Mesothelial cell of epicardium (in vitro differentiated cells): Measurements from ENCODE around the gene TRIB2. TPM values are rescaled to one million over a fixed set of nuclear protein-coding genes. Genes with fewer than 3 reads are reported as not detected.

ENCODE experiments used
- DNase-seq, 2 experiments: peaks; one replicate each; pipeline ENCODE4 v3.0.0; 2021; ENCODE audit warnings: low spot score in 2 of 2; ENCODE audit not compliant: unreplicated experiment in 2 of 2
- H3K27ac Mint-ChIP-seq: 2 replicates; pipeline ENCODE4 v1.8.0; 2021; ENCODE audit warnings: mixed read lengths
- H3K27me3 Mint-ChIP-seq: 2 replicates; pipeline ENCODE4 v1.8.0; 2021; ENCODE audit warnings: low read depth, mixed read lengths
- H3K36me3 Mint-ChIP-seq: 2 replicates; pipeline ENCODE4 v1.8.0; 2021; ENCODE audit warnings: mixed read lengths
- H3K4me1 Mint-ChIP-seq: 2 replicates; pipeline ENCODE4 v1.8.0; 2021; ENCODE audit warnings: mixed read lengths
- H3K4me3 Mint-ChIP-seq: 2 replicates; pipeline ENCODE4 v1.8.0; 2021; ENCODE audit warnings: mild to moderate bottlenecking, moderate library complexity, mixed read lengths
- H3K9me3 Mint-ChIP-seq: 2 replicates; pipeline ENCODE4 v1.8.0; 2021; ENCODE audit warnings: mixed read lengths
- CTCF ChIP-seq: fragments of 200-600 bp; sonication (generic); IDR thresholded peaks from one replicate; pipeline ENCODE4 v1.5.0; 2021; ENCODE audit warnings: antibody characterized with exemption; ENCODE audit not compliant: unreplicated experiment
- total RNA-seq: library from RNA; stranded (reverse); gene quantifications from 3 replicates; pipeline ENCODE4 v1.2.1, GENCODE V29; 2021

Gene TRIB2
- total RNA-seq, 1 donor from 2014 or later, result 25.4 TPM

- TF ChIP-seq CTCF, result no peak
- H3K4me1 Mint-ChIP-seq, result peaks cover 27% of the 10 kb centered on the region
- H3K27ac Mint-ChIP-seq, result no peak overlapping the region
- H3K27me3 Mint-ChIP-seq, result peaks cover 2% of the 10 kb centered on the region
- no peak overlapping the region for H3K4me3 Mint-ChIP-seq
- H3K9me3 Mint-ChIP-seq, result no peaks in the 10 kb centered on the region
- H3K36me3 Mint-ChIP-seq, result no peaks in the 10 kb centered on the region
- DNase-seq, result no peak
Observed at GRCh38 chr2:12714391-12715221, 2.1 kb upstream of the TRIB2 start.

DNA sequence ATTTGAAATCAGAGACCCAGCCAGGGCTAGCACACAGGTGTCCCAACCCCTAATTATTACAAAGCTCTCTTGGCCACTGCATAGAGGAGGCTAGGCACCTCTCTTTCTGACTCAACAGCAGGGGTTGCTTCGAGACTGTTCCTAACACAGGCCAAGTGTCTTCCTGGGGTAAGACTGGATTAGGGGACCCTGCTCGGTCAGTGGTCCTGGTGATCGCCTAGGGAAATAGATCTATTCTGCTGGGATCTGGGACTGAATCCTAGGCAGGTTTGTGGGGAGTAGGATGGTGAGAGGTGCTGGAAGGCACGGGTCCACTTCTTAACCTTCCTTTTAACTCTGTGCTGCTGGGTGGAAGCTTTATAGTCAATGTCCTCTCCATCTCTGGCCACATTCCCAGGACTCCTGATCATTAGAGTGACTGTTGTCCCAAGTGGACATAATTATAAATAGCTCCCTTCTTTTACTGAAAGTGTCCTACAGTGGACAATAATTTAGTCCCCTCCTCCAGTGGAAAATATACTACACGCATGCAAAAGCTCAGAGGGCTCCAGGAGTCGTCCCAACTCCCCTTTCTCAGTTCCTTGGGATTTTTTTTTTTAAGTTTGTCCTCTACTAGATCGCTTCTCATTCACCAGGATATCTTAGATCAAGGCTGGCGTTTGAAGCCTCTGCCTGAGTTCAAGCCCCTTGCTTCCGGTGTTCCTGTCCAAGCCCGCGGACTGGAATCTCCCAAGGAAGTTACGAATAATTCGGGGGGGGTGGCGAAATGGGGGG lies 1.3 kb upstream of the TRIB2 start:
- no peak for TF ChIP-seq CTCF
- DNase-seq, result no peak
- peak overlapping the region; percentile 80 for H3K4me3 Mint-ChIP-seq
- peak overlapping the region; percentile 44 for H3K27ac Mint-ChIP-seq
- H3K4me1 Mint-ChIP-seq, result peaks cover 35% of the 10 kb centered on the region
- no peaks in the 10 kb centered on the region for H3K9me3 Mint-ChIP-seq
- H3K27me3 Mint-ChIP-seq, result peaks cover 2% of the 10 kb centered on the region
- H3K36me3 Mint-ChIP-seq, result no peaks in the 10 kb centered on the region

- H3K4me1 Mint-ChIP-seq, result peaks cover 40% of the 10 kb centered on the region
- peak; percentile 45 for TF ChIP-seq CTCF
- no peaks in the 10 kb centered on the region for H3K9me3 Mint-ChIP-seq
- H3K36me3 Mint-ChIP-seq, result no peaks in the 10 kb centered on the region
- H3K4me3 Mint-ChIP-seq, result peak overlapping the region; percentile 80
- H3K27me3 Mint-ChIP-seq, result peaks cover 2% of the 10 kb centered on the region
- peak overlapping the region; percentile 90 for H3K27ac Mint-ChIP-seq
- peak; percentile 38 to 73 for DNase-seq
Observed at GRCh38 chr2:12716032-12716281, 779 bp upstream of the TRIB2 start.

DNA sequence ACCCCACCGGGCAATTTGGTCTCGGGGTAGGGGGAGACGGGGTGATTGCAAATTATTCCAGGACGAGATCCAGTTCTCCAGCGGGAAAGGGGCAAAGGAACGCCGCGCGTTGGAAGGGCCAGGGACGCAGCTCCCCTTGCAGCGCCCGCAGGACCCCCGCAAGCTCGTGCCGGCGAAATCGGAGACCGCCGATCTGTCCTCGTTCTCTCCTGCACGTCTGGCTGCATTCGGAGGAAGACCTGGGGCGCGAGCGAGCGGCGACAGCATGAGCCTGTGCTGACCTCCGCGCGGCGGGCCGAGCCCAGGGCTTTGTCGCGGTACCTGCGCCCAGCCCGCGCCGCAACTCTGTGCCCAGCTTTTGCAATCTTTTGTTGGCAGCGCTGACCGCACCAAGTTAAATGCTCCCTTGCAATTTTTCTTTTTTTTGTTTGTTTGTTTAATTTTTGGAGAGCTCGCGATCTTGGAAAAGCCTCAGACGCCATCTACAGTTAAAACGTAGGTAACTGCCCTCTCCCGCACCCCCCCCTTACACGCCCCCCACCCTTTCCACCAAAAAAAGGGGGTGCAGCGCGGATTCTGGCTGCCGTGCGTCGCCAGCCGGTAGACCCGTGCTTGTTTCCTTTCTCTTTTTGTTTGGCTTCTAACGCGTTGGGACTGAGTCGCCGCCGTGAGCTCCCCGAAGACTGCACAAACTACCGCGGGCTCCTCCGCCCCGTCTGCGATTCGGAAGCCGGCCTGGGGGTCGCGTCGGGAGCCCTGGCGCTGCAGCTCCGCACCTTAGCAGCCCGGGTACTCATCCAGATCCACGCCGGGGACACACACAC lies 667 bp downstream of the TRIB2 start:
- Mint-ChIP-seq H3K27ac (peak overlapping the region; percentile 79), H3K27me3 (peaks cover 2% of the 10 kb centered on the region), H3K36me3 (no peaks in the 10 kb centered on the region), H3K4me3 (peak overlapping the region; percentile 93), H3K9me3 (no peaks in the 10 kb centered on the region), H3K4me1 (peaks cover 53% of the 10 kb centered on the region)
- peak; percentile 39 to 66 for DNase-seq
- TF ChIP-seq CTCF, result peak; percentile 43

DNA sequence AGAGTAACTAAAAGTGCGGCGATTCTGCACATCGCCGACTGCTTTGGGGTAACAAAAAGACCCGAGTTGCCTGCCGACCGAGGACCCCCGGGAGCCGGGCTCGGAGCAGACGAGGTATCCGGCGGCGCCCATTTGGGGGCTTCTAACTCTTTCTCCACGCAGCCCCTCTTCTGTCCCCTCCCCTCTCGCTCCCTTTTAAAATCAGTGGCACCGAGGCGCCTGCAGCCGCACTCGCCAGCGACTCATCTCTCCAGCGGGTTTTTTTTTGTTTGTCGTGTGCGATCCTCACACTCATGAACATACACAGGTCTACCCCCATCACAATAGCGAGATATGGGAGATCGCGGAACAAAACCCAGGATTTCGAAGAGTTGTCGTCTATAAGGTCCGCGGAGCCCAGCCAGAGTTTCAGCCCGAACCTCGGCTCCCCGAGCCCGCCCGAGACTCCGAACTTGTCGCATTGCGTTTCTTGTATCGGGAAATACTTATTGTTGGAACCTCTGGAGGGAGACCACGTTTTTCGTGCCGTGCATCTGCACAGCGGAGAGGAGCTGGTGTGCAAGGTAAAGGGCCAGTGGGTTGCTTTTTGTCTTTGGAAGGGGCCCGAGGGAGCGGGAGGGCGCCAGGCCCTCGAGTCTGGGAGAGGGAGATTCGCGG lies 1.4 kb downstream of the TRIB2 start:
- Mint-ChIP-seq H3K27ac (peak overlapping the region; percentile 79), H3K4me1 (peaks cover 57% of the 10 kb centered on the region), H3K9me3 (no peaks in the 10 kb centered on the region), H3K36me3 (no peaks in the 10 kb centered on the region), H3K4me3 (peak overlapping the region; percentile 93), H3K27me3 (peaks cover 2% of the 10 kb centered on the region)
- no peak for TF ChIP-seq CTCF
- DNase-seq, result peak in 1 of 2 experiments; percentile 51
